GM10266 (cell line): ENCODE results near the gene KRT39.
"Not testable (repeated sequence)": the region's sequence is repeated elsewhere in the genome, so short reads cannot be mapped to it uniquely, and the experiment has no call there.

Source experiments
- DNase-seq: peaks from one replicate; pipeline ENCODE4 v3.0.0; 2012; ENCODE audit errors: extremely low spot score
- CTCF ChIP-seq: IDR thresholded peaks from 2 replicates; pipeline ENCODE4 v1.5.1; 2012; ENCODE audit warnings: mild to moderate bottlenecking, low read depth; ENCODE audit not compliant: control insufficient read depth, insufficient read depth; ENCODE audit errors: missing control alignments

KRT39 gene

DNA sequence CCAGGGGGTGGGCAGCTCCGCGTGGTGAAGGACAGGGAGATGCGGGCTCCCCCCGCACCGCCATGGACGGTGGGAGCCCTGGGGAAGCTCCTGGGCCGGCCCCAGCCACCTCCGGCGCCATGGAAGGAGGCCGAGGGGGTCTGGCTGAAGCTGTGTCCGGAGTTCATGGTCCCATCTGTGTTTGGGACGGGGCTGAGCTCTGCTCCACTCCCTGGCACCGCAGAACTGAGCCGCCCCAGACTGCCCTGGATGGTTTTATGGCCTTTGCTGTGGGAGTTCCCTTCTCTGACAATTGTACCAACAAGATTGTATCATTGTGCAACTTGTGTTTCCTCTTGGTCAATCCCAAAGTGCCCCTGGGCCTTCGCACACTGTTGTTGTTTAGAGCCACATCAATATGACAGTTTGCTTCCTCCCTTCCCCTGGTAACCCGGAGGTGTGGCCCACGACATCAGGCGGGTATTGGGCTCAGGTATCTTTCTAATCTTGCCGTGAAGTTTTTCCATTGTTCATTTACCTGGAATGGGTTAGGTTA lies 30.2 kb downstream of the KRT39 start:
- TF ChIP-seq CTCF = no peak
- DNase-seq = no peak

DNA sequence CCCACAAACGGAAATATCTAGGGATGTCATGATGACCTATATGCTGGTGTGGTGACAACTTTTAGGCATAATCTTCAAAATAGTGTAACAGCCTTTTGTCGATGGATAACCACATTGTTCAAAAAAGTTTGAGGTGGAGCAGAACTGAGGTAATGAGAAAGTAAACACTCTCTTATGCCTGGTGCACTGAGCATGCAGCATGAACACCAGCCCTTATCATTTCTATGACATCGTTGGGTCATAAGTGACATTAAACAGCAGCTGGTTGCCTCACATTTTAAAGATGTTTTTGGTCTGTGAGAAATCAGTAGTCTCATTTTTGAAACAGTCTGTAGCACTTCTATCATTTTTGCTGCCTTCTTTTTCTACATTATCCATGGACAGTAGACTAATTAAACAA lies 31.1 kb downstream of the KRT39 start:
- TF ChIP-seq CTCF = no peak
- DNase-seq = no peak

DNA sequence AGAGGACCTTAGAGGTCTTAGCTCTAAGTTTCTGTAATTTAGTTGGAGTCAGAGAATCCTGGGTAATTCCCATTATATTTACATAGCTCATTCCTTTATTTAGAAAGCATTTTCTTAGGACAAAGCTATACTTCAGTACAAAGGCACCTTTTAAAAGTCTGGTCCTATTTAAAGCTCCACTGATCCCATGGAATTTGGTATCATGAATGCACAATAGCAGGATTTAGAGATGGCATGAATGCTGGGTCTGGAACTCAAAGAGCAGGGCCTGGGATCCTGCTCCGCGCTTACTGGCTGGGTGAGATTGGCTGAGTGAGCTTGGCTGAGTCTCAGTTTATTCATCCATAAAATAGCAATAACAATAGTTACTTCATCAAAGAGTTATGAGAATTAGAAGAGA lies 34.1 kb downstream of the KRT39 start:
- DNase-seq = no peak
- TF ChIP-seq CTCF = no peak

DNA sequence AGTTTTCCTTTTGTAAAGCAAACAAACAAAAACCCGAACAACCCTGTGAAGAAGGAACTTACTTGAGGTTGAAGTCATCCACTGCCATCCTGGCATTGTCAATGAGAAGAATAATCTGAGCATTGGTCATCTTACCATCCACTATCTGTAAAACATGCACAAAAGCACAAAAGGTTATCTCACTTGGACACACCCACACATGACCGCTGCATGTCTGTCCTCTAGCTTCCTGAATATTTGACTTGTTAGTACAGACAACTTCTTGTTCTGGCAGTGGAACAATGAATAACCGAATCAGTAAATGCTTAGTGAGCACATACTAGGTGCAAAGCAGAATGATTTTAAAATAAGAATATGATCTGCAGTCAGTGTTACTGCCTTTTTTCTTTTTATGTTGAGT lies 35.4 kb downstream of the KRT39 start:
- TF ChIP-seq CTCF = no peak
- DNase-seq = no peak

GRCh38 chr17:40926341-40926740 lies 40.4 kb downstream of the KRT39 start:
- DNase-seq = no peak
- TF ChIP-seq CTCF = no peak

- DNase-seq = no peak
- TF ChIP-seq CTCF = no peak
These were observed 44.5 kb downstream of the KRT39 start for GRCh38 chr17:40922239-40922638.

GRCh38 chr17:40921026-40921425 lies 45.7 kb downstream of the KRT39 start:
- no peak for TF ChIP-seq CTCF
- DNase-seq = no peak

- DNase-seq = not testable (repeated sequence)
These were observed 49.6 kb downstream of the KRT39 start for GRCh38 chr17:40917116-40917515.
